Neuronal stem cell (in vitro differentiated cells): ENCODE measurements around the gene SSX1. TPM values are rescaled to one million over a fixed set of nuclear protein-coding genes. Genes with fewer than 3 reads are reported as not detected.
"Not testable (repeated sequence)": the region's sequence is repeated elsewhere in the genome, so short reads cannot be mapped to it uniquely, and the experiment has no call there.

Source experiments
- DNase-seq: peaks from one replicate; pipeline ENCODE4 v3.0.0-alpha.2; 2013; ENCODE audit warnings: low spot score
- H2AFZ ChIP-seq: one replicate; pipeline ENCODE4 v1.6.1; 2013; ENCODE audit warnings: mild to moderate bottlenecking, low read length, inconsistent platforms
- H2AK5ac ChIP-seq: 2 replicates; pipeline ENCODE4 v1.6.1; 2013; ENCODE audit warnings: low read depth, mild to moderate bottlenecking, inconsistent platforms, low read length, moderate library complexity, mixed read lengths
- H2BK120ac ChIP-seq: 2 replicates; pipeline ENCODE4 v1.6.1; 2013; ENCODE audit warnings: low read depth, mild to moderate bottlenecking, inconsistent platforms, low read length, moderate library complexity, mixed read lengths
- H2BK12ac ChIP-seq: one replicate; pipeline ENCODE4 v1.6.1; 2013; ENCODE audit warnings: low read length, inconsistent platforms
- H2BK15ac ChIP-seq: 2 replicates; pipeline ENCODE4 v1.6.1; 2013; ENCODE audit warnings: mild to moderate bottlenecking, low read length, inconsistent platforms, mixed read lengths
- H2BK5ac ChIP-seq: one replicate; pipeline ENCODE4 v1.6.1; 2013; ENCODE audit warnings: inconsistent platforms, mild to moderate bottlenecking, low read length, moderate library complexity
- H3K14ac ChIP-seq: one replicate; pipeline ENCODE4 v1.6.1; 2013; ENCODE audit warnings: low read length, inconsistent platforms
- H3K18ac ChIP-seq: 2 replicates; pipeline ENCODE4 v1.6.1; 2013; ENCODE audit warnings: low read length, inconsistent platforms
- H3K23ac ChIP-seq: 2 replicates; pipeline ENCODE4 v1.6.1; 2013; ENCODE audit warnings: low read depth, mild to moderate bottlenecking, mixed read lengths, low read length, inconsistent platforms; ENCODE audit not compliant: poor library complexity
- H3K27ac ChIP-seq: replicated peaks from 3 replicates; pipeline ENCODE4 v1.5.1; 2013; ENCODE audit warnings: low read length, inconsistent platforms
- H3K27me3 ChIP-seq, 3 experiments: 2 replicates each; pipeline ENCODE4 v1.6.1; 2013; ENCODE audit warnings: low read length in 3 of 3, mild to moderate bottlenecking in 2 of 3, inconsistent platforms in 1 of 3, low read depth in 1 of 3, mixed read lengths in 1 of 3, moderate library complexity in 1 of 3; ENCODE audit not compliant: control insufficient read depth in 3 of 3, insufficient read depth in 3 of 3
- H3K36me3 ChIP-seq, 2 donors: replicated peaks in 1 of 2; 2 replicates each; pipeline ENCODE4 v1.6.1; 2013; ENCODE audit warnings: low read length in 2 of 2; ENCODE audit not compliant: control insufficient read depth in 2 of 2, insufficient read depth in 2 of 2
- H3K4ac ChIP-seq: 2 replicates; pipeline ENCODE4 v1.6.1; 2013; ENCODE audit warnings: inconsistent platforms, mild to moderate bottlenecking, low read length, moderate library complexity
- H3K4me1 ChIP-seq, 2 donors: 1 replicate in 1 of 2; 2 replicates in 1 of 2; pipeline ENCODE4 v1.6.1; 2013; ENCODE audit warnings: low read length in 2 of 2, low read depth in 1 of 2; ENCODE audit not compliant: control insufficient read depth in 2 of 2, insufficient read depth in 1 of 2
- H3K4me2 ChIP-seq: one replicate; pipeline ENCODE4 v1.6.1; 2013; ENCODE audit warnings: mild to moderate bottlenecking, low read length, inconsistent platforms; ENCODE audit not compliant: insufficient read depth, poor library complexity, severe bottlenecking
- H3K4me3 ChIP-seq, 2 donors: 2 replicates each; pipeline ENCODE4 v1.5.1; 2013; ENCODE audit warnings: low read length in 2 of 2, mild to moderate bottlenecking in 2 of 2, inconsistent platforms in 1 of 2, moderate library complexity in 1 of 2
- H3K79me1 ChIP-seq: one replicate; pipeline ENCODE4 v1.6.1; 2013; ENCODE audit warnings: low read depth, mild to moderate bottlenecking, inconsistent platforms, low read length, moderate library complexity
- H3K9ac ChIP-seq: one replicate; pipeline ENCODE4 v1.6.1; 2013; ENCODE audit warnings: mild to moderate bottlenecking, low read depth, low read length, inconsistent platforms; ENCODE audit not compliant: poor library complexity
- H3K9me3 ChIP-seq, 2 donors: replicated peaks in 1 of 2; 2 replicates each; pipeline versions ENCODE3 to v1.6.1; 2013; ENCODE audit warnings: low read length in 2 of 2, mild to moderate bottlenecking in 2 of 2, inconsistent platforms in 1 of 2, low read depth in 1 of 2, mixed read lengths in 1 of 2, moderate library complexity in 1 of 2; ENCODE audit not compliant: control insufficient read depth in 2 of 2, insufficient read depth in 1 of 2
- H4K8ac ChIP-seq: one replicate; pipeline ENCODE4 v1.6.1; 2013; ENCODE audit warnings: low read depth, mild to moderate bottlenecking, inconsistent platforms, low read length, moderate library complexity
- H4K91ac ChIP-seq: one replicate; pipeline ENCODE4 v1.6.1; 2013; ENCODE audit warnings: low read length, low read depth, mild to moderate bottlenecking, inconsistent platforms; ENCODE audit not compliant: poor library complexity
- WGBS, 2 donors: extraction: QIAGEN DNeasy Blood & Tissue Kit; methylation state at CpG; one replicate each; pipeline ENCODE4 v1.1.7; 2013; ENCODE audit warnings: missing lambda C conversion rate in 2 of 2, mixed read lengths in 1 of 2; ENCODE audit not compliant: insufficient read length in 2 of 2, insufficient replicate concordance in 1 of 2; ENCODE audit errors: extremely low coverage in 2 of 2; 5-methylcytosine and 5-hydroxymethylcytosine counted together
- polyA plus RNA-seq, 2 experiments: library from polyadenylated mRNA; stranded (reverse); fragments of 200-250 nt; gene quantifications; one replicate each; pipeline ENCODE4 v1.2.3, GENCODE V29; 2013

SSX1 gene, protein sequence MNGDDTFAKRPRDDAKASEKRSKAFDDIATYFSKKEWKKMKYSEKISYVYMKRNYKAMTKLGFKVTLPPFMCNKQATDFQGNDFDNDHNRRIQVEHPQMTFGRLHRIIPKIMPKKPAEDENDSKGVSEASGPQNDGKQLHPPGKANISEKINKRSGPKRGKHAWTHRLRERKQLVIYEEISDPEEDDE
- polyA plus RNA-seq (2013, experiment 1 of 2): not detected
- polyA plus RNA-seq (2013, experiment 2 of 2): not detected

DNA sequence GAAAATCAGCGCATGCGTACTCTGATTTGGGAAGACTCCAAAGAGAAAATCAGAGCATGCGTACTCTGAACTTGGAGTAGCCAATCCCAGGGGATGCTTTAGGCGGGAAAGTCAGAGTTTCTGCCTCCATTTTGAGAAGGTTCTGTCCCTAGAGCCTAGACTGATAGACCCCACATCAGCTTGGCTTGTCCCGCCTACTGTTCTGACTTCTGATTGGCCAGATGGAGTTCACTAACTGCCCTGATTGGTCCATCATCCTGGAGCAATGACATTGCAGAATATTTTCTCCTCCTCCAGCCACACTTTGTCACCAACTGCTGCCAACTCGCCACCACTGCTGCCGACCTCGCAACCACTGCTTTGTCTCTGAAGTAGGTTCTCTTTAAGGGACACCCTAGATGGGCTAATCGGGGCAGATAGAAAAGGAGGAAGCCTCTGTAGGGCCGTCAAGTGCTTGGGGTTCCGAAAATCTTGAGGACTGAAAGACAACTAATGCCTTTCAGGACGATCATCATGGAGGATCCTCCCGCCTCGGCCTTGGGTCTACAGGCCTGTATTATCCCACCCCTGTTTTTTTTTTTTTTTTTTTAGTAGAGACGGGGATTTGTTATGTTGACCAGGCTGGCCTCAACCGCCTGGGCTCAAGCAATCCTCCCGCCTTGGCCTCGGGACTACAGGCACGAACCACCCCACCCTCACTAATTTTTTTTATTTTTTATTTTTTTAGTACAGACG, at the start of gene SSX1:
SSX1 (plus strand) TSS at position 331 of the 735 bp plus-strand sequence. CDS start 1,850 bp downstream, outside the sequence.
- H4K8ac ChIP-seq, H3K4me1 ChIP-seq, DNase-seq, H2AFZ ChIP-seq, H4K91ac ChIP-seq, H2BK15ac ChIP-seq, H3K4me2 ChIP-seq, H3K18ac ChIP-seq, H2BK12ac ChIP-seq, H3K4ac ChIP-seq, H2BK5ac ChIP-seq, H3K36me3 ChIP-seq, H3K27me3 ChIP-seq, H3K27ac ChIP-seq, H2AK5ac ChIP-seq, H3K4me3 ChIP-seq, H3K9ac ChIP-seq, H3K14ac ChIP-seq, H2BK120ac ChIP-seq, H3K9me3 ChIP-seq, H3K79me1 ChIP-seq, H3K23ac ChIP-seq: not testable (repeated sequence)
- WGBS, 2 donors: no CpG with 5 or more reads among the region's 20 CpGs

GRCh38 chrX:48214341-48214740, 40.9 kb upstream of the SSX1 start:
- H3K4me3 ChIP-seq, H4K8ac ChIP-seq, H2AFZ ChIP-seq, H3K9ac ChIP-seq, H3K27ac ChIP-seq, H2BK120ac ChIP-seq, H3K79me1 ChIP-seq, DNase-seq, H2BK12ac ChIP-seq, H3K14ac ChIP-seq, H2BK5ac ChIP-seq, H3K4ac ChIP-seq, H3K23ac ChIP-seq, H3K4me2 ChIP-seq, H3K18ac ChIP-seq, H3K36me3 ChIP-seq, H3K4me1 ChIP-seq, H2AK5ac ChIP-seq, H2BK15ac ChIP-seq, H3K27me3 ChIP-seq, H3K9me3 ChIP-seq, H4K91ac ChIP-seq: not testable (repeated sequence)
- no CpG with 5 or more reads among the region's 4 CpGs for WGBS, 2 donors

GRCh38 chrX:48224196-48224595, 31.0 kb upstream of the SSX1 start:
- DNase-seq, H3K4me2 ChIP-seq, H3K27ac ChIP-seq, H4K91ac ChIP-seq, H2AFZ ChIP-seq, H3K23ac ChIP-seq, H2BK15ac ChIP-seq, H3K4me1 ChIP-seq, H2BK12ac ChIP-seq, H2AK5ac ChIP-seq, H3K79me1 ChIP-seq, H2BK120ac ChIP-seq, H3K4me3 ChIP-seq, H3K27me3 ChIP-seq, H3K14ac ChIP-seq, H3K18ac ChIP-seq, H2BK5ac ChIP-seq, H3K36me3 ChIP-seq, H3K9ac ChIP-seq, H3K9me3 ChIP-seq, H3K4ac ChIP-seq, H4K8ac ChIP-seq: not testable (repeated sequence)
- WGBS, 2 donors: no CpG with 5 or more reads among the region's 4 CpGs

GRCh38 chrX:48252945-48253344, 2.2 kb upstream of the SSX1 start:
- H2AK5ac ChIP-seq, H2BK15ac ChIP-seq, H3K4me2 ChIP-seq, H3K4ac ChIP-seq, H3K18ac ChIP-seq, H3K79me1 ChIP-seq, H4K91ac ChIP-seq, H3K27me3 ChIP-seq, H2BK12ac ChIP-seq, H3K27ac ChIP-seq, H2AFZ ChIP-seq, H3K4me1 ChIP-seq, H2BK5ac ChIP-seq, H3K36me3 ChIP-seq, H2BK120ac ChIP-seq, H3K4me3 ChIP-seq, H3K9ac ChIP-seq, DNase-seq, H3K14ac ChIP-seq, H4K8ac ChIP-seq, H3K23ac ChIP-seq, H3K9me3 ChIP-seq: not testable (repeated sequence)
- WGBS, 2 donors: no CpG with 5 or more reads among the region's 6 CpGs
